ENCODE results near the gene DCUN1D3. TPM values are rescaled to one million over a fixed set of nuclear protein-coding genes. Genes with fewer than 3 reads are reported as not detected.

DCUN1D3 gene
- total RNA-seq, 1 experiment from 2014 or later = 16.1 TPM

DNA sequence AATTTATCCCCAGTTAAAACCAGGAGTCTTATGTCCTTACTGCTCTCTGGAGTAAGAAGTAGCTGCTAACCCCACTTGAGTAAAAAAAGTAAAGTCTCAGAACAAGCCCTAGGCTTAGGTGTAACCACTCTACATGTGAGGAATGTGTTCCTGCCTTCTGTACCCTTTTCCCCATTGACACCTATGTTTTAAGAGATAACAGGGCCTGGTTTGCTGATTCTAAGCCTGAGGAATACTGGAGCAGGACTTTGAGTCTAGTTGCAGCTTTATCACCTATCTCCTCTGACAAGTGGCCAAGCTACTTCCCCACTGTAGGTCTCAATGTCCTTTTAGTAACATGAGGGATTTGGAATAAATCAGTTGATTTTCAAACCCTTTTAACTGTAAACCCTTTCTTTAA, 53.6 kb downstream of the DCUN1D3 start:
- Histone ChIP-seq H3K79me2 (ENCODE audit: insufficient read depth, low read length) (no peaks in the 10 kb centered on the region), H3K4me1 (ENCODE audit: insufficient read depth, low read length) (no peaks in the 10 kb centered on the region), H2BK15ac (ENCODE audit: low read depth, low read length) (no peak overlapping the region), H4K5ac (ENCODE audit: insufficient read length, low read depth, low read length) (no peak overlapping the region), H2BK12ac (ENCODE audit: insufficient read length, low read depth, low read length) (no peak overlapping the region), H3K79me1 (ENCODE audit: insufficient read depth, low read depth, low read length, poor library complexity, severe bottlenecking) (no peaks in the 10 kb centered on the region), H2AFZ (ENCODE audit: low read length) (no peak overlapping the region), H3K27me3 (ENCODE audit: insufficient read depth, low read length) (no peaks in the 10 kb centered on the region; the same call in 1 of the 2 replicates), H2AK5ac (ENCODE audit: insufficient read length, low read length) (no peak overlapping the region), H3K9me3 (ENCODE audit: control insufficient read depth, low read depth, low read length) (no peaks in the 10 kb centered on the region), H3K14ac (ENCODE audit: insufficient read depth, low read length) (no peak overlapping the region), H3K4ac (ENCODE audit: low read depth, low read length) (no peak overlapping the region), H3K18ac (ENCODE audit: insufficient read length, low read depth, low read length) (no peak overlapping the region), H4K91ac (ENCODE audit: insufficient read length, low read depth, low read length) (no peak overlapping the region), H3K27ac (ENCODE audit: insufficient read length, low read depth, low read length) (no peak overlapping the region), H2BK5ac (ENCODE audit: insufficient read length, low read length) (no peak overlapping the region), H3K23me2 (ENCODE audit: insufficient read length, low read depth, low read length, poor library complexity, severe bottlenecking) (no peaks in the 10 kb centered on the region), H2BK120ac (ENCODE audit: low read depth, low read length, poor library complexity, severe bottlenecking) (no peak overlapping the region), H3K4me2 (ENCODE audit: insufficient read depth, insufficient read length, low read length) (no peak overlapping the region), H3T11ph (ENCODE audit: low read length) (no peak overlapping the region), H4K20me1 (ENCODE audit: control insufficient read depth, insufficient read depth, insufficient read length) (no peaks in the 10 kb centered on the region), H3K9ac (ENCODE audit: extremely low read depth, insufficient read length, low read length) (no peak overlapping the region), H4K8ac (replicated peaks; ENCODE audit: insufficient read length, low read depth, low read length) (no peak overlapping the region), H3K56ac (ENCODE audit: insufficient read length, low read depth, low read length) (no peak overlapping the region), H3K23ac (ENCODE audit: insufficient read length, low read depth, low read length) (no peak overlapping the region), H2BK20ac (ENCODE audit: low read depth, low read length, poor library complexity, severe bottlenecking) (no peak overlapping the region)
- Mint-ChIP-seq H3K27me3 (ENCODE audit: low read depth) (no peaks in the 10 kb centered on the region), H3K27ac (no peak overlapping the region), H3K9me3 (no peaks in the 10 kb centered on the region), H3K4me3 (no peak overlapping the region), H3K4me1 (no peaks in the 10 kb centered on the region), H3K36me3 (ENCODE audit: insufficient read depth in 1 of 3, low read depth in 3 of 3) (peaks cover 6 to 30% (median 17%) of the 10 kb centered on the region in 3 experiments)
- no peak for DNase-seq
- TF ChIP-seq, protein P1, sequence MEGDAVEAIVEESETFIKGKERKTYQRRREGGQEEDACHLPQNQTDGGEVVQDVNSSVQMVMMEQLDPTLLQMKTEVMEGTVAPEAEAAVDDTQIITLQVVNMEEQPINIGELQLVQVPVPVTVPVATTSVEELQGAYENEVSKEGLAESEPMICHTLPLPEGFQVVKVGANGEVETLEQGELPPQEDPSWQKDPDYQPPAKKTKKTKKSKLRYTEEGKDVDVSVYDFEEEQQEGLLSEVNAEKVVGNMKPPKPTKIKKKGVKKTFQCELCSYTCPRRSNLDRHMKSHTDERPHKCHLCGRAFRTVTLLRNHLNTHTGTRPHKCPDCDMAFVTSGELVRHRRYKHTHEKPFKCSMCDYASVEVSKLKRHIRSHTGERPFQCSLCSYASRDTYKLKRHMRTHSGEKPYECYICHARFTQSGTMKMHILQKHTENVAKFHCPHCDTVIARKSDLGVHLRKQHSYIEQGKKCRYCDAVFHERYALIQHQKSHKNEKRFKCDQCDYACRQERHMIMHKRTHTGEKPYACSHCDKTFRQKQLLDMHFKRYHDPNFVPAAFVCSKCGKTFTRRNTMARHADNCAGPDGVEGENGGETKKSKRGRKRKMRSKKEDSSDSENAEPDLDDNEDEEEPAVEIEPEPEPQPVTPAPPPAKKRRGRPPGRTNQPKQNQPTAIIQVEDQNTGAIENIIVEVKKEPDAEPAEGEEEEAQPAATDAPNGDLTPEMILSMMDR (conservative IDR thresholded peaks at IDR 0.05) = no peak
